GM19351 (cell line): Measurements from ENCODE around the gene EVX2.

ENCODE experiments used
- ATAC-seq: cut with Tn5 transposase; IDR thresholded peaks from one replicate; pipeline ENCODE4 v1.9.1; 2021; ENCODE audit warnings: mild to moderate bottlenecking, moderate library complexity; ENCODE audit not compliant: unreplicated experiment

The EVX2 gene

DNA sequence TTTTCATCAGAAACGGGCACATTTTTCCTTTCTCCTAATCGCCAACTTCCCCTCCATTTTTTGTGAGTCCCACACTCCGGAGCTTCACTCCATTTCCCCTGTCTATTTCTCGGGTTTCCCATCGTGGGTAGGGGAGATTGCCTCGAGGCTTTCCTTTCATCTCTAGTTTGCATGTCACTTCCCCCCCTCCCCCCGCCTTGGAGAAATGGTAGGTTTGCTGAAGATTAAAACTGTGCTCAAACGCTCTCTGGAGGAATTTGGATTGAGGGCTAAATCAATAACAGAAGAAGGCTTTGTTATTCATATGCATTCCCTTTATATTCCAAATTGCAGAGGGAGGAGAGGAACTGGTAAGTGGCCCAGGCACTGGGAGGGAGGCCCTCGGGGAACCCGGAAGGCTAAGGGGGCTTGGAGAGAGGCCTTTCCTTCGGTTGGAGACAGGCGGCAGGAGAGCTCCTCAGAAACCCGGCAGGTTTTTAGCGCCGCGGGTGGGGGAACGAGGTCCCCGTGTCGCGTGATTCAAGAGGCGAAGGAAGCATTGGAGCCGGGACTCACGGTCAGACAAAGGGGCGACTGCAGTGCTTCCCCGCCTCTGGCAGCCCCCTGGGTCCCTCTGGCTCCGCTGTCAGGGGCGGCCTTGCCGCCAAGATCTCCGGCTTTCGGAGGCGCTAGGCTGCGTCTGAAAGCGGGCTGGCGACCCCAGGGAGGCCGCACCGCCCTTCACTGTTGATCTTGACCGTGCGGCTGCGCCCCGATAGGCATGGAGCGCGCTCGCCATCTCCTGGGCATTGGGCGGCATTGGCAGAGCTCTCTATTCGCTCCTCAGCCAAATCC, 13.4 kb upstream of the EVX2 start:
- peak; percentile 91 for ATAC-seq

DNA sequence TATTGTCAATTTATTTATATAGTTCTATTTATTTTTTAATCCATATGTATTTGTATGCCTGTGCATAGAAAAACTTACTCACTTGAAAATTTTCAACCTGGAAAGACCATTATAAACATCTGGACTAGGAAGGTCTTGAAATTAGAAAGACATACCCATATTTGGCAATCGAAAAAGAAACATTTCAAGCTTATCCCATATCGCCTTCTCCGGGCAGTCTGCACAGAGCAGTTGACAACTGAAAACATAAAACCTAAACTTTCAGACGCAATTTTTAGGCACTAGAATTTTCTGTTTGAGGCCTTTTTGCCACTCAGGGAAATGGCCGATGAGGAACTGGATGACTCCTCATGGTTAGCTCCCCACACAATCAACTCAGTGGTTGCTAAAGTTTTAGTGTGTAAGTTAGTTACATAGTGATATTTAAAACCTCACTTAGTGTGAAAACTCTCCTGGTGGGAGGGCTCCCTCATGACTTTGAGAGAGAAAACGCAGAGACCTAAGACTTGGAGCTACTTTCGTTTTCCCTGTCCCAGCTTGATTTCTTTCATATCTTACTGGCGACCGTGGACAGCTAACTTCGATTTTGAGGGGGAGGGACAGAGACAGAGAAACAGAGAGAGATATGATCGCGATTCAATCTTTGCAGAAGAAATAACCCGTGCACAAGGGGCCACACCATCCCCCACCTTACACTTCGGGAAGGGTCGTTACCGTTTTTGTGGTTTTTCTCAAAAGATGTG, 12.7 kb upstream of the EVX2 start:
- ATAC-seq, result no peak

DNA sequence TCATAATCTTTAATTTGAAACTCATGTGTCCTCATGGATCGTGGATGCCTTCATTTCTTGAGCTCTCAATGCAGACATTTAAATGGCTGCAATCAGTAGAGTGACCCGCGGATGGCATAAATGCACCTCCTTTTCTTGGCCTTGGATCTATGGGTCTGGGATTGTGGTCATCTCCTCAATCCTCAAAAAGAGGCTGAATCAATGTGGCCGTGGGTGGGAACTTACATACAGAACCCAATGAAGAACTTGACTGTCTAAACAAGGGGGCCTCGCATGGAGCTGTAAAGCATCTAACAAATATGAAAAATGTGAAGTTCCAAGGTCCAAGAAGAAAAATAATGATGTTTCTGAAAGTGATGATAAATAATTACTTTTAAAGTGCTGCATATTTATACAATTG, 11.7 kb upstream of the EVX2 start:
- no peak for ATAC-seq

DNA sequence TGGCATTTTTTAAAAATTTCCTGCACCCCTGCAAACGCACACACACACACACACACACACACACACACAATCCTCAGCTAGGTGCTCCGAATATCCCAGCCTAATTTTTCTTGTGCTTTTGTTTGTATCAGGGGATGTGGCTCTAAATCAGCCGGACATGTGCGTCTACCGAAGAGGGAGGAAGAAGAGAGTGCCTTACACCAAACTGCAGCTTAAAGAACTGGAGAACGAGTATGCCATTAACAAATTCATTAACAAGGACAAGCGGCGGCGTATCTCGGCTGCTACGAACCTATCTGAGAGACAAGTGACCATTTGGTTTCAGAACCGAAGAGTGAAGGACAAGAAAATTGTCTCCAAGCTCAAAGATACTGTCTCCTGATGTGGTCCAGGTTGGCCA, 10.6 kb upstream of the EVX2 start:
- no peak for ATAC-seq

DNA sequence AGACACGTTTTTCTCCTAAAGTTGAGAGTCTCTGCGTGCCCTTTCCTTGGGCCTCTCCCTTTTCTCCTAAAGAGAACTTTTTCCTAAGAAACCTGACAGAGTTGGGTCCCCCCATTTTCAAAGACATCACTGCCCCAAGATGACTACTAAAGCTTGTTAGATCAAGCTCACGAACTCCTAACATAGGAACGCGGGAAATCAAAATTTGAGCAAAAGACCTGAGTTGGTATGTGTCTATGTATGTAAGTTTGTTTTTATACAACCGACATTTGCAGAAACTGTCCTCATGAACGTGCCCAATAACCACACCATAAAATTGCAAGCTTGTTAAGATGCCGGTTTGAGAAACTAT, 10.1 kb upstream of the EVX2 start:
- ATAC-seq, result no peak

GRCh38 chr2:176093145-176093897, 9.6 kb upstream of the EVX2 start:
- ATAC-seq, result no peak

DNA sequence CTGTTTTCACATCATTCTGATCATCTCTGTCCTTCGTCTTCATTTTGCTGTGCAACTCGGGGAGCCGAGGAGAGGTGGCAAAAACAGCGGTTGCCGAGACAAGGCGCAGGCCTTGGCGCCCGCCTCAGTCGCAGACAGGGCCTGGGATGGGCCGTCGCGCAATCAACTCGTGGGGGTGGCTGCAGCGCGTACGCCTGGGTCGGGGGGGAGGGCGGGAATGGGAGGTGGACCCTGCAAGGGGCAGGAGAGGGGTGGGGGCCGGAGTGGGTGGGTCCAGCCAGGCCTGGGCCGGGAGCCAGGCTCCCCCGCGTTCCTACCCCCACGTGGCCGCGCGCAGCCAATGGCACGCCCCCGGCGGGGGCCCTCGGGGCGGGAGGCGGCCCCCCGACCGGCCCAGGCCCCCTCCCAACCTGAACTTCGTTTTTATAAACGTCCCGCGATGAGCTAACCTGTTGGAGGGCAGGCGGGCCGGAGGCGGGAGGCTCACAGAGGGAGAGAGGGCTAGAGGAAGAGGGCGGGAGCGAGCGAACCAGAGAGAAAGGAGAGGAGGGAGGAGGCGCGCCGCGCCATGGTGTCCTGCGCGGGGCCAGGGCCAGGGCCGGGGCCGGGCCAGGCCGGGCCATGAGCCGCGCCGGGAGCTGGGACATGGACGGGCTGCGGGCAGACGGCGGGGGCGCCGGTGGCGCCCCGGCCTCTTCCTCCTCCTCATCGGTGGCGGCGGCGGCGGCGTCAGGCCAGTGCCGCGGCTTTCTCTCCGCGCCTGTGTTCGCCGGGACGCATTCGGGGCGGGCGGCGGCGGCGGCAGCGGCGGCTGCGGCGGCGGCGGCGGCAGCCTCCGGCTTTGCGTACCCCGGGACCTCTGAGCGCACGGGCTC, 8.7 kb upstream of the EVX2 start, which contains the start of gene HOXD13:
Gene HOXD13, plus strand, starts transcription at position 452 of the 875 bp plus-strand sequence. Its CDS starts 170 bp downstream, at position 622.
- ATAC-seq, result no peak

DNA sequence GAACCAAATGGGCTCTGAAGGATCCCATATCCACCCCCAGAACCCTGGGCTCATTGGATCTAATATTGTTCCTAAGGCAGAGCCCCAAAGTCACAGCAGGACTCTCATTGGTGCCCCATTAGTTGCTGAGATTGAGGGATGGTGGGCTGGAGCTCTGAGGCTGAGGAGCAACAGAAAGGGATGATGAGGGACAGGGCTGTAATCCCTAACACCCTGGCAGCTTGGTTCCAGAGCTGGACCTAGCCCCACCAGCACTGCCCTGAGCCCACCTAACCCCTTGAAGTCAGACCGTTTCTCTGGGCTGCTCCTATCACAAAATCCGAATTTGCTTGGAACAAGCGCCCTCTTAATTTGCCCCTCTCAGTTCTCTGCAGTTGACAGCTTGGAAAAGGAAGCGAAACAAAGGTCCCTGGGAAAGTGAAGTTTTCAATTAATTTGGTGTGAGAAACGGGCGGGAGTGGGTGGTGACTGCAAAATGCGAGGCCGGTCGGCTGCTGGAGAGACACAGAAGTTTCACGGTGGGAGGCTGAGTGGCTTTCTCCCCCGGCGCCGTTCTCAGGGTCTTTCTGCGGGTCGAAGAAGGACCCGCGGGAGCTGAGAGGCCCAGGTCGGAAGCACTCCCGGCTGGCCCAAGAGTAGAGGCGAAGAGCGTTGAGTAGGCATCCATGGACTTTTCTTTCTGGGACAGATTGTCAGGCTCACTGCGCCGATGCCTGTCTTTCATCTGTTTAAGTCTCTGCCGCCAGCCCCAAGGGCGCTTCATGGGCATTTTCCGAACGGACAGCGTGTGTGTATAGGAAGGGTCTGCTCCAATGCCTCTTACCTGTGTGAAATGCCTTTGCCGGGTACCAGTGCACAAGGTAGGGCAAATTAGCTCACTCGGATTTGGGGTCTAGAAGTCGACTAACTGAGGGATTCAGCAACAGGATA, 7.8 kb upstream of the EVX2 start:
- ATAC-seq, result no peak

GRCh38 chr2:176090862-176091261, 7.1 kb upstream of the EVX2 start:
- no peak for ATAC-seq

DNA sequence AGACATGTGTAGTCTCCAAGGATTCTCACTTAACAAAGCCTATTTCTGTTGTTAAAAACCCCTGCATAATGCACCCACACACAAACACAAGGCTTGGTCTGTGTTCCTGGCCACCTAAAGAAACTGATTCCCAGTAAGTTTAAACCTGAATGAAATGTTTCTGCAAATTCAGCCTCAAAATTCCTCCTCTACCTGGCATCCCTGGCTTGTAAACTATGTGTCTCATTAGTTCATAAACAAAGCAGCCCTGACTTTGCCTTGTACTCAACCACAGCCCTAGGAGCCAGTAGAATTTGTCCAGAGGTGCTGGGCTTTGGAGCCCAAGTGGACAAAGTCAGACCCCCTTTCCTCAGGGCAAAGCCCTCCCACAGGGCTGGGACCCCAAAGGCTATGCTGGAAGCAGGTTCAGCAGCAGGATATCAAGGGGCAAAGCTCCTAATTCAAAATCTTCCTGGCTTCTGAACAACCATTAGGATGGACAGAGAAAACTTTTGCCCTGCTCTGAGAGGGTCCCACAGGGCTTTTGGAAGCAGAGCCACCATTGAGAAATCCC, 6.2 kb upstream of the EVX2 start:
- ATAC-seq, result no peak

GRCh38 chr2:176088937-176089842, 5.4 kb upstream of the EVX2 start:
- no peak for ATAC-seq

GRCh38 chr2:176088048-176088936, 4.5 kb upstream of the EVX2 start:
- ATAC-seq, result peak; percentile 67

DNA sequence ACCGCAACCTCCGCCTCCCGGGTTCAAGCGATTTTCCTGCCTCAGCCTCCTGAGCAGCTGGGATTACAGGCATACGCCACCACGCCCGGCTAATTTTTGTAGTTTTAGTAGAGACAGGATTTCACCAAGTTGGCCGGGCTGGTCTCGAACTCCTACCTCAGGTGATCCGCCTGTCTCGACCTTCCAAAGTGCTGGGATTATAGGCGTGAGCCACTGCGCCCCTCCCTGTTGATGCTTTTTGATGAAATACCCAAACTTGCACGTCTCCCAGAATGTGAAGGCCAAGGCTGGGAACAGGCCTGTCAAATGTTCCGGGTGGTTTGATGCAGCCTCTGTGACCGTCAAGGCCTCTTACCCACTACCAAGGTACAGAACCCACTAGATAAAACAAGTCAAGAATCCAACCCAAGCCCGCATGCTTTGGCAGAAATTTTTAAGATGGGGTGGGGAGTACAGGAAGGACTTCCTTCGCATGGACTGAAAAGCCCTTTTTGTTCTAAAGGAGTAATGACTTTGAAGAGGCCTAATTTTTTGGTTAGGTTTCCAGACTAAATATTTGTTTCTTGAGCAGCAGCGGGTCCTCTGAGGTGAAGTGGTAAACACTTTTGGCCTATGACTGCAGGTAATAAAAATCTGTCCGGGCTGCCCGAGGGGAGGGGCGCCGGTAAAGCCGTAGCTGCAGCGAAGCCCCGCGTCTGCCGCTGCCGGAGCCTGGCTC, 3.7 kb upstream of the EVX2 start:
- ATAC-seq, result no peak

GRCh38 chr2:176085861-176086771, 2.4 kb upstream of the EVX2 start:
- no peak for ATAC-seq

DNA sequence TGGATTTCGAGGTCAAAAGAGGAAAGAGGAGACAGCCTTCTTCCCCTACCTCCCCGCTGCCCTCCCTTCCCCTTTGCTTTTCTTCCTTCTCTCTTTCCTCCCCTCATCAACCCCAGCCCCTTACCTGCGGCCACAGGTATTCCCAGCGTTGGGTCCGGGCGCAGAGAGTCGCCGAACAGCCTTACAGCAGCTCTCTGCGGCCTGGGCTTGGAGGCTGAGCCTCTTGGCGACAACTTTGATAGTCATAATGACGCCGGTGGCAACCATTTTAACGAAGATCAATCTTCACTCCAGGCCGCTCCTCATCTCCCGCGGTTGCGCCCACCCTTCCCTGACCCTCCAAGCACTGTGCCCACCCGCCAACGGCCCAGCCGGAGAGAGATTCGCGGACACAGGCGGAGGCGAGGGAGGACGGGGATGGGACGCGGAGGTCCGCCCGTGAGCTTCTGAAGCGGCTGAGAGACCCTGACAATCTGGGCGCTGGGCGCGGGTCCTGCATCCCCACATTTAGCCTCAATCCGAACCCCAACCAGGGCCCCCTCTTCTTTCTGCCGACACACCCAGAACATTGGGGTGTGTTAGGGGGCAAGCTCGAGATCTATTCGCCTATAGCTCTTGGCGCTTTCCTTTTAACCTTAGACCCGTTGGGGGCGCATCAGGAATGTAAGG, 1.5 kb upstream of the EVX2 start:
- ATAC-seq, result no peak
